Measurements from ENCODE around the gene ACTL7A. TPM values are rescaled to one million over a fixed set of nuclear protein-coding genes. Genes with fewer than 3 reads are reported as not detected.

Gene ACTL7A
- total and polyA plus RNA-seq, 2 of the 13 experiments (the other 11 are each of a cell fraction or from before 2014, with no cell fraction given), result not detected

- TF ChIP-seq, protein P1, sequence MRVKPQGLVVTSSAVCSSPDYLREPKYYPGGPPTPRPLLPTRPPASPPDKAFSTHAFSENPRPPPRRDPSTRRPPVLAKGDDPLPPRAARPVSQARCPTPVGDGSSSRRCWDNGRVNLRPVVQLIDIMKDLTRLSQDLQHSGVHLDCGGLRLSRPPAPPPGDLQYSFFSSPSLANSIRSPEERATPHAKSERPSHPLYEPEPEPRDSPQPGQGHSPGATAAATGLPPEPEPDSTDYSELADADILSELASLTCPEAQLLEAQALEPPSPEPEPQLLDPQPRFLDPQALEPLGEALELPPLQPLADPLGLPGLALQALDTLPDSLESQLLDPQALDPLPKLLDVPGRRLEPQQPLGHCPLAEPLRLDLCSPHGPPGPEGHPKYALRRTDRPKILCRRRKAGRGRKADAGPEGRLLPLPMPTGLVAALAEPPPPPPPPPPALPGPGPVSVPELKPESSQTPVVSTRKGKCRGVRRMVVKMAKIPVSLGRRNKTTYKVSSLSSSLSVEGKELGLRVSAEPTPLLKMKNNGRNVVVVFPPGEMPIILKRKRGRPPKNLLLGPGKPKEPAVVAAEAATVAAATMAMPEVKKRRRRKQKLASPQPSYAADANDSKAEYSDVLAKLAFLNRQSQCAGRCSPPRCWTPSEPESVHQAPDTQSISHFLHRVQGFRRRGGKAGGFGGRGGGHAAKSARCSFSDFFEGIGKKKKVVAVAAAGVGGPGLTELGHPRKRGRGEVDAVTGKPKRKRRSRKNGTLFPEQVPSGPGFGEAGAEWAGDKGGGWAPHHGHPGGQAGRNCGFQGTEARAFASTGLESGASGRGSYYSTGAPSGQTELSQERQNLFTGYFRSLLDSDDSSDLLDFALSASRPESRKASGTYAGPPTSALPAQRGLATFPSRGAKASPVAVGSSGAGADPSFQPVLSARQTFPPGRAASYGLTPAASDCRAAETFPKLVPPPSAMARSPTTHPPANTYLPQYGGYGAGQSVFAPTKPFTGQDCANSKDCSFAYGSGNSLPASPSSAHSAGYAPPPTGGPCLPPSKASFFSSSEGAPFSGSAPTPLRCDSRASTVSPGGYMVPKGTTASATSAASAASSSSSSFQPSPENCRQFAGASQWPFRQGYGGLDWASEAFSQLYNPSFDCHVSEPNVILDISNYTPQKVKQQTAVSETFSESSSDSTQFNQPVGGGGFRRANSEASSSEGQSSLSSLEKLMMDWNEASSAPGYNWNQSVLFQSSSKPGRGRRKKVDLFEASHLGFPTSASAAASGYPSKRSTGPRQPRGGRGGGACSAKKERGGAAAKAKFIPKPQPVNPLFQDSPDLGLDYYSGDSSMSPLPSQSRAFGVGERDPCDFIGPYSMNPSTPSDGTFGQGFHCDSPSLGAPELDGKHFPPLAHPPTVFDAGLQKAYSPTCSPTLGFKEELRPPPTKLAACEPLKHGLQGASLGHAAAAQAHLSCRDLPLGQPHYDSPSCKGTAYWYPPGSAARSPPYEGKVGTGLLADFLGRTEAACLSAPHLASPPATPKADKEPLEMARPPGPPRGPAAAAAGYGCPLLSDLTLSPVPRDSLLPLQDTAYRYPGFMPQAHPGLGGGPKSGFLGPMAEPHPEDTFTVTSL (CRISPR knock-in tag; IDR thresholded peaks at IDR 0.05; ENCODE audit: borderline replicate concordance), result peak; percentile 96; the same call in 1 of the 2 replicates
- 0 out of 2 replicates have a peak, but pooled peaks have one; percentile 37 for TF ChIP-seq ZNF816 (CRISPR knock-in tag; IDR thresholded peaks at IDR 0.05; ENCODE audit: borderline replicate concordance)
- no peak for TF ChIP-seq ZNF891 (CRISPR knock-in tag; IDR thresholded peaks at IDR 0.05)
- peak; percentile 97; the same call in 1 of the 2 replicates for TF ChIP-seq RXRA (CRISPR knock-in tag; IDR thresholded peaks at IDR 0.05)
- TF ChIP-seq GPN1 (CRISPR knock-in tag; IDR thresholded peaks at IDR 0.05; ENCODE audit: borderline replicate concordance), result no peak
- peak; percentile 95; the same call in 1 of the 2 replicates for TF ChIP-seq MIER3 (CRISPR knock-in tag; IDR thresholded peaks at IDR 0.05; ENCODE audit: borderline replicate concordance)
- TF ChIP-seq FIP1L1 (IDR thresholded peaks at IDR 0.05; ENCODE audit: borderline replicate concordance, insufficient read depth, low read depth, low read length), result no peak
- no peak for TF ChIP-seq ZBTB21 (CRISPR knock-in tag; IDR thresholded peaks at IDR 0.05)
- TF ChIP-seq KDM5A (IDR thresholded peaks at IDR 0.05; ENCODE audit: borderline replicate concordance, low read length), result no peak
- TF ChIP-seq HMG20A (CRISPR knock-in tag; IDR thresholded peaks at IDR 0.05; ENCODE audit: borderline replicate concordance), result peak; percentile 97
- peak; percentile 99 for TF ChIP-seq GATA4 (IDR thresholded peaks at IDR 0.05; ENCODE audit: borderline replicate concordance, low read depth)
- TF ChIP-seq PBX2 (CRISPR knock-in tag; IDR thresholded peaks at IDR 0.05), result no peak
- TF ChIP-seq NCOA2 (CRISPR knock-in tag; IDR thresholded peaks at IDR 0.05), result peak; percentile 100
- TF ChIP-seq, protein P2, sequence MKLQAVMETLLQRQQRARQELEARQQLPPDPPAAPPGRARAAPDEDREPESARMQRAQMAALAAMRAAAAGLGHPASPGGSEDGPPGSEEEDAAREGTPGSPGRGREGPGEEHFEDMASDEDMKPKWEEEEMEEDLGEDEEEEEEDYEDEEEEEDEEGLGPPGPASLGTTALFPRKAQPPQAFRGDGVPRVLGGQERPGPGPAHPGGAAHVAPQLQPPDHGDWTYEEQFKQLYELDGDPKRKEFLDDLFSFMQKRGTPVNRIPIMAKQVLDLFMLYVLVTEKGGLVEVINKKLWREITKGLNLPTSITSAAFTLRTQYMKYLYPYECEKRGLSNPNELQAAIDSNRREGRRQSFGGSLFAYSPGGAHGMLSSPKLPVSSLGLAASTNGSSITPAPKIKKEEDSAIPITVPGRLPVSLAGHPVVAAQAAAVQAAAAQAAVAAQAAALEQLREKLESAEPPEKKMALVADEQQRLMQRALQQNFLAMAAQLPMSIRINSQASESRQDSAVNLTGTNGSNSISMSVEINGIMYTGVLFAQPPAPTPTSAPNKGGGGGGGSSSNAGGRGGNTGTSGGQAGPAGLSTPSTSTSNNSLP (IDR thresholded peaks at IDR 0.05; ENCODE audit: low read depth, low read length), result 0 out of 2 replicates have a peak, but pooled peaks have one; percentile 12
- TF ChIP-seq HNRNPH1 (optimal IDR thresholded peaks at IDR 0.05; ENCODE audit: low read depth, low read length), result no peak
- TF ChIP-seq ZSCAN29 (CRISPR knock-in tag; conservative IDR thresholded peaks at IDR 0.05), result peak; percentile 85
- no peak for TF ChIP-seq ZFP91 (CRISPR knock-in tag; IDR thresholded peaks at IDR 0.05; ENCODE audit: borderline replicate concordance)
- no peak for TF ChIP-seq REL (CRISPR knock-in tag; conservative IDR thresholded peaks at IDR 0.05)
- TF ChIP-seq ZNF225 (CRISPR knock-in tag; IDR thresholded peaks at IDR 0.05), result no peak; the same call in 1 of the 2 replicates
Observed at GRCh38 chr9:108885643-108886348, 23.7 kb downstream of the ACTL7A start (continued).

Data from HepG2 (cell line).